Medulla oblongata (tissue), 1 donor: Measurements from ENCODE around the gene PCDH10.
"Not testable (repeated sequence)": the region's sequence is repeated elsewhere in the genome, so short reads cannot be mapped to it uniquely, and the experiment has no call there.

Experiments used
- DNase-seq: peaks from one replicate; pipeline ENCODE4 v3.0.0-alpha.2; 2015; ENCODE audit errors: extremely low spot score

PCDH10 gene

GRCh38 chr4:133233922-133234321 lies 84.8 kb downstream of the PCDH10 start:
- no peak for DNase-seq

GRCh38 chr4:133240451-133240850 lies 91.4 kb downstream of the PCDH10 start:
- DNase-seq = not testable (repeated sequence)
